ENCODE results near the gene ITPKB.

- TF ChIP-seq EZH2phosphoT487 (IDR thresholded peaks at IDR 0.05; ENCODE audit: low read length) (no peak), CTCF (IDR thresholded peaks at IDR 0.05; ENCODE audit: low read length) (no peak)
Observed at GRCh38 chr1:226596531-226597165, 142.4 kb downstream of the ITPKB start.

All from MM.1S (cell line).